HG03378 (cell line): ENCODE results near the gene SETD5.

ENCODE experiments used
- ATAC-seq: cut with Tn5 transposase; IDR thresholded peaks from one replicate; pipeline ENCODE4 v1.9.1; 2021; ENCODE audit warnings: mild to moderate bottlenecking, moderate library complexity; ENCODE audit not compliant: unreplicated experiment

SETD5 gene

DNA sequence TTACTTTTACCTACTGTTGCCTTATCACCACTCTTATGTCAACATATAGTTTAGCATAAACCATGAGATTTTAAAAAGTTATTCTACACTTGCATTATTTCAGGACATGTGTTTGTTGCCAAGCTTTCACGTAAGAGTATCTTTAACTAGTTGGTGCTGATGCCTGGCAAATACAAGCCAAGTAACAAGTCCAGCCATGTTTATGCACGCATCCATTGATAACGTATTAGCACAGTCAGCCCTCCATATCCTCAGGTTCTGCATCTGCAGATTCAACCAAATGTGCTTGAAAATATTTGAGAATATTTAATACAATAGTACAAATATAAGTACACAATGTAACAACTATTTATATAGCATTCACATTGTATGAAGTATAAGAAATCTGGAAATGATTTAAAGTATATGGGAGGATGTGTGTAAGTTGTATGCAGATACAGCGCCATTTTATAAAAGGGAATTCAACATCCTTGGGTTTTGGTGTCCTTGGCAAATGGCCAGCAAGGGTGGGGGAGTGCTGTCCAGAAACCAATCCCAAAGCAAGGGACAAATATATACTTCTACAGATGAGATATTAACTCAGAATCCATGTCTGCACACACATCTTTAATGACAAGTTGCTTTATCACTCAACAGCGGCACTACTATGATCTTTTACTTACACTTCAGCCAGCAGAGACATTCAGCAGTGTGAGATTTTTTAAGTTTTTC, 8.7 kb upstream of the SETD5 start:
- no peak for ATAC-seq

DNA sequence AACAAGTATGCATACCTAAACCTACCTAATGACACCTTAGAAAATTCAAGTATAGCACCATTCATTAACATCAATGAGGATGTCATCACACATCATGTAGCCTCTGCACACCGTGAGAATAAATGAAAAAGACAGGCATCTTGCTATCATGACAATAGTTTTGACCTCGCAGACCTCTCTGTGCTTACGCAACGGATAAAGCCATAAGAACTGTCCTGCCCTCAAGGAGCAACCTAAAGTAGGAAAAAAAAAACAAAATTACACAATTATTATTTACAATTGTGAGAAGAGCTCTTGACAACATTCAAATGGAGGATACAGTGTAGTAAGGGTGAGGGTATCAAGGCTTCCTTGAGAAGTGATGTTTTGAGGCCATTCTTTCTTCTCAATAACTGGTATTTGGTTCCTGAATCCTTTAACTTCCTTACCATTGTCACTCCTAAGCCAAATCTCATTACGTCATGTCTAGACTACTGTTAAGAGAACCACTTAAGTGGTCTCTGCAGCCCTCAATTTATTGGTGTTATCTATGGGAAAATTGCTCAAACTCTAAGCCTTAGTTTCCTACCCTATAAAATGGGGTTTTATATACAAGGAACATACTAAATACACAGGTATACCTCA, 7.0 kb upstream of the SETD5 start:
- no peak for ATAC-seq

DNA sequence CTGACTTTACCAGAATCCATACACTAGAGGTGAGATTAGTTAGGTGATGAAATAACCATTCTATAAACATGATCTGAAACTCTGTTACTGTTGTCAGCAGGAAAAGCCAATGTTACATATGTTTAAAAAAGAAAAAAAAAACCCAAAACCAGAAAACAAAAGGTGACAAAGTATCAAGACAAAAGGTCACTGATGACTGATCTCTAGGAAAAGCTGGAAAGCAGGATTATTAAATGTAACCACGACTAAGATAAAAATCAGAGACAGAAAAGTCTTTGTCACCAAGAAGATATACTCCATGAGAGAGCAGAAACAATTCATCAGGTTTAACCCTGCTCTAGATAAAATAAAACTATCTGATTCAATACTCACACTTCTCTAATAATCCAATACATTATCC, 5.4 kb upstream of the SETD5 start:
- ATAC-seq: no peak

DNA sequence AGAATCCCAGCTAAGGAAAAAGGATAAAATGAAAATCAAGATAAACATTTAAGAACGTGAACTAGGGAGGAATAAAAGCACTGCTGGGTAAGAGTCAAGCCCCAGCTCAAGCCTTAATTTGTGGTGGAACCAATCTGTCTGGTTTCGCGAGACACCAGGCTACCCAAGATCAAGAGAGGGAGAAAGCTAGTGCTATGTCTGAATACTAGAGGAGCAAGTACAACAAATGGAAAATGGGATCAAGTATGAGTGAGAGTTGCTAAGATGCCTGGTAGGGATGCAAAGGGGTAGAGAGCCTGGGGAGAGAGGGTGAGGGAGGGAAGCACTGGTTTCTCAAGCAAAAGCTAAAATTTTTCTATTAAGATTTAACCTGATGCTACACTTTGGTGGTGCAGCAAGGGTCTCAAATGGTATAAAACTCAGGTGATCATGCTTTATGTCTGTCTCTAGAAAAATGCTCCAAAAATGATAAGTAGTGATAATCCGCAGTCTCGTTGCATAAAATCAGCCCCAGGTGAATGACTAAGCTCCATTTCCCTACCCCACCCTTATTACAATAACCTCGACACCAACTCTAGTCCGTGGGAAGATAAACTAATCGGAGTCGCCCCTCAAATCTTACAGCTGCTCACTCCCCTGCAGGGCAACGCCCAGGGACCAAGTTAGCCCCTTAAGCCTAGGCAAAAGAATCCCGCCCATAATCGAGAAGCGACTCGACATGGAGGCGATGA, 1.7 kb upstream of the SETD5 start:
- ATAC-seq: no peak

GRCh38 chr3:9396301-9396631, 1.1 kb upstream of the SETD5 start:
- ATAC-seq: peak; percentile 23

GRCh38 chr3:9396632-9397331, 633 bp upstream of the SETD5 start:
- peak; percentile 83 for ATAC-seq

- no peak for ATAC-seq
These were observed 688 bp downstream of the SETD5 start for GRCh38 chr3:9397906-9398699.

DNA sequence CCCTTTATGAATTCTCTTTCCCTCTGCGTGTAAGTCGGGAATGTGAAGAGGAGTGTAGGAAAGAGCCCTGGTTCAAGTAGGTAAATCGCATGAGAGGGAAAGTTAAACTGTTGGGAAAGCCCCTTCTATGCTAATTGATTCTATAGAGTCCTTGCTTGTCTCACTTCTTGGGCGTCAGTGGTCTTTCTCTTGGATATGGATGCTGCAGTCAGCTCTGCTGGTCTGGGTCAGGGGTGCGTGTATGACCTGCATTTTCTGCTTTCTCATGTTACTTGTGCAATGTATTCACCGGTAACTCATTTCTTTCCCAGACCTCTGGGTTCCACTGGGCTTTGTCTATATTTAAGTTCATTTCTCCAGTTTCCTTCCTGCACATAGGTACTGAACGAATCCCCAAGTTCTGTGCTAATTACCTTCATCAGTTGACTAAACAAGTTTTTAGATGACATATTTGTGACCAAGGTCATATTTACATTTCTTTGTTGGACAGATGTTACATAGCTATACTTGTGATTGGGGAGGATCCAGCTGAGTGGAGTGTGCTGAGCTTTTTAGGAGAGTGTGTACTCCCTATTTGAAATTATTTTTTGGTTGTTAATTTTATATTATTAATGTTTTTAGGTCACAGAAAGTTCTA, 1.4 kb downstream of the SETD5 start:
- ATAC-seq: no peak

DNA sequence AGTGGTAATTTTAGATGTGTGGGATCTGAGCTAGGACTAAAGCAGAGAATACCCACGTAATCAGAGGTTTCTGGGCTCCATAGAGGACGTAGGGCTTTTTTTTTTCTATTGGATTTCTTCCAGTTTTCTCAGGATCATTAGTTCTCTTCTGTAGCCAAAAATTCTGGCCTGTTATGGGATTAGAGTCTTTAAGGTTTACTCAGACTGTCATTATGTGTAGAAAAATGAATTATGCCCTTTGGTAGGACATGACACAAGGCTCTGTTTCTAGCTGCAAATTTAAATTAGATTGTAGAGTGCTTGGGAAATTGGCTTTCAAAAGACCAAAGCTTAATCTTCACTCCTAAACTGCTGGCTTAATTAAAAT, 1.9 kb downstream of the SETD5 start:
- ATAC-seq: no peak

DNA sequence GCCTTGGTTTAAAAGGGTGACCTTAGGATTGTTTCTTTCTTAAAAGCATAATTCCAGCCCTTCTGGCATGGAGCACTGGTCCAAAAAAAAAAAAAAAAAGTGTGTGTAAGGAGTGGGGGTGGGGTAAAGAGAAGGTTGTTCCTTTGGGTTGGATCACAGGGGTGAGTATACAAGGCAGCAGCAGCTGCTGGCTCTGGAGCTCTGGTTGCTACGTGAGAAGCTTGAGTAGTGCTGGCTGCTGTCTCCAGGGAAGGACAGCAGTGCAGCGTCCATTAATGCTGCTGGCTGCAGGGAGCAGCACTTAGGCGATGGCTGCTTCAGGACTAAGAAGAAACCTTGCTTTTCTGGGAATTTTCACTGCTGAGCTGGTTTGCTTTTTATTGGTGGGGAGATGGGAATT, 2.3 kb downstream of the SETD5 start:
- no peak for ATAC-seq

DNA sequence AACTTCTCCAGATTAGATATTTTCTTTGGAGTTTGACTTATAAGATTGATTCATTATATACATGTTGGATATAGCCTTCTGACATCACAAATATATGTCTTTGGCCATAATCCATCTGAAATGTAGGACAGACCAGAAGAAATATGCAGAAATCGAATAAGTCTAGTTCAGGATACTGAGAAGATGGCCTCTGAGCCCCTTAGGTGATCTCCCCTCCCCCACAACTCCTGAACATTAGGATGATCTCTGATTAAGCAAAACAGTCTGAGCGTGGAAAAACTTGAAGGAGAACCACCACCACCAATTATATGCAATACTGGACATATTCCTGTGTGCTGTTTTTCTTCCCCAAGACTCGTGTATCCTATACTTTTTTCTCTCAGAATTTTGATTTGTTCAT, 3.2 kb downstream of the SETD5 start:
- no peak for ATAC-seq

DNA sequence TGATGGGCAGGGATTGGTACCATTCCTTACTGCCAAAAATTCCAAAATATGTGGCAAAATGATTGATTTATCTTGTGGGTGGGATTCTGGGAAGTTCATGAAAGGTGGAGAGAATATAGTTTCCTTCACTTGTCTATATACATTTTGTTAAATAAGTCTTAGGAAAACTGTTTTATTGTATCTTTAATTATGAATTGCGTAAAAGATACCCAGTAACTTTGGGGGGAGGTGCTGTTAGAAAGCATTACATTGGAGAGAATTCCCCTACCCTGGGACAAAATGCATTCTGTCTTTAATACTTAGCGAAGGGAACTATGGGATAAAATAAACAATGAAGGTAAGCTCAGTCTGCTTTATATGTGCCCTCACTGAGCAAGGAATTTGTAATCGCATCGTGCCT, 4.6 kb downstream of the SETD5 start:
- ATAC-seq: no peak

DNA sequence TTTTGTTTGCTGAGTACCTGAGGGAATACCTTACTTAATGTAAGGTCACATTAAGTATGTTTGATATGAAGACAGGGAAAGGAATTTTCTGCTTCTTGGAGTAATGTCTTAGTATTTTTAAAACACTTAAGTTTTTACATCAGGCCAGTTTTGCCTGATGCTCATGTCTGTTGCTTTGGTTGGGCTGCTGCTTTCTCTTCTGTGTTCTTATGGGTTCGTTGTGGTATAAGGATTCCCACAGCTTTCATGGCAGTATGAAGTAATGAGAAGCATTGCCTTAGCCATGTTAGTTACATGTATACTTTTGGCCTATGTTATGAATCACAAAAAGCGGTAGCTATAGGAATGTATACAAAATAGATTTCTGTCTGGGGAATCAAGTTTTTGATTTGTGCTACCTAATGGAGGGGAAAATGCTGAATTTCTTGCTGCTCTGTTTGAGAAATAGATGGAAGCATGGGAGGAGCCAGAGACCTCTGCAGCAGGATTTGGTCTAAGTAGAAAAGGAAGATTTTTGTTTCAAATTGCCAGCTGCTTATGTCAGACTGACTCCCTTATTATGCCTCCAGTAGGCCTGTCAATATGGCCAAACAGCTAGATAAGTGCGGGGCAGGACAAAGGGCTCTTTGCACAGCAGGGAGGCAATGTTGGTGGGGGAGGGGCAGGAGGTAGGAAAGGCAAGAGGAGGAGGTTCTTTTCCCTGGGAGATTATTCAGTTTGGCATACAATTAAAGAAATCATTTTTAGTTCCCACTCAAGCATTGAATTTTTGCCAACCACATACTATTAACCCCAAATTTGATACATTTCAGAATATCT, 5.2 kb downstream of the SETD5 start:
- ATAC-seq: no peak

- no peak for ATAC-seq
These were observed 6.0 kb downstream of the SETD5 start for GRCh38 chr3:9403463-9403862.

GRCh38 chr3:9404680-9405079, 7.3 kb downstream of the SETD5 start:
- no peak for ATAC-seq

DNA sequence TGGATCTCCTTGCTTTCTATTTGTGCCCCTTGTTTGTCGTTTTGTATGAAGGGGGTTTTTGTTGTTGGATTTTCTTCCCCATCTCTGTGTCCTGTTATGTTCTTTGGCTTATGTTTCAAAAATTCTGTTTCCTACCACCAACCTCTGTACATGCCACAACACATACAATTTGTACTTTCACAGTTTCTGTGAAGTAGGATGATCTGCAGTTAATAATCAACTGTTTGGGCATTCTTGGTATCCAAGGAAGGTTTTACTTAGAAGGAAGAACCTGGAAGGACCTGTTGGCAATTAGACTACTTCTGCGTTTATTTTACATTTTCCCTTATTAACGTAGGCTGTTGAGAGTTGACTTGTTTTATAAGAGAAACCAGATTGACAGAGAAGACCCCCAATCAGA, 8.3 kb downstream of the SETD5 start:
- no peak for ATAC-seq

DNA sequence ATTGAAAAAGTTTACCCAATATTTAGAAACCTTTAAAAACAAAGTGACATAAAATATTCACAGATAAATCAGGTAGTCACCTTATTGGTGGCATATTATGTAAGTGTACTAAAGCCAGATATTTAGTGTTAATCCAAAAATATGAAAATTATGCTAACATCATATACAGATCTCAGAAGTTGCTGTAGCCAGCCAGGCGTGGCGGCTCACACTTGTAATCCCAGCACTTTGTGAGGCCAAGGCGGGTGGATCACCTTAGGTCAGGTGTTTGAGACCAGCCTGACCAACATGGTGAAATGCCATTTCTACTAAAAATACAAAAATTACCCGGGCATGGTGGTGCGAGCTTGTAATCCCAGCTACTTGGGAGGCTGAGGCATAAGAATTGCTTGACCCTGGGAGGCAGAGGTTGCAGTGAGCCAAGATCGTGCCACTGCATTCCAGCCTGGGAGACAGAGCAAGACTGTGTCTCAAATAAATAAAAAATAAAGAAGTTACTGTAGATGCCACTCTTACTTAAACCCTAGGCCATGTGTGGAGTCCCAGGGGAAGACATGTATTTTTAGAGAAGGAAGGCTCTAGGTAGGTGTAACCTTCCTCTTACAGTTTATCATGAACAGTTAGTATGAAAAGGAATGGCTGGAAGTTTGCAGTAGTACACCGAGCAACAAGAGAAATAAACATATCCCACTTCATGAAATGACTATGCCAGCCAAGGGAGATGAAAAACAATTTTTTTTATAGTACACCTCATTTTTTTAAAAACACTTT, 9.6 kb downstream of the SETD5 start:
- ATAC-seq: no peak

DNA sequence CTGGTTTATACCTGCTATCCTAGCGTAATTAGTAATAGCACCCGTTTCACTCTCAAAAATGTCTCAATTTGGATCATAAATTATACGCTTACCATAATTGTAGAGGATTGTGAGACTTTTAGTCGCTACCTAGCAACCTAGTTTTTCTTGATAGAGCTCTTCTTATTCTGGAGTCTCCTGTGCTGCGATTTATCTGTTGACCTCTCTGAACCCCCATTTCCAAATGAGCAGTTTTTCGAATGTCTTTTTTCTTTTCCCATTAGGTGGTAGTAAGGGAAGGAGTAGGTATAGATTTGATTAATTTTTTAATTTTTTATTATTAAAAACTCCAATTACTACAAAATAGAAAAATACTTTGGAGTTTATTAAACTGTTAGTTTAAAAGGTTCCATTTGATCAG, 10.6 kb downstream of the SETD5 start:
- ATAC-seq: no peak

- no peak for ATAC-seq
These were observed 11.1 kb downstream of the SETD5 start for GRCh38 chr3:9408546-9408945.
